ENCODE measurements around the gene PSMA2.
A peak's percentile ranks its signal among the peaks of the same experiment; 100 is the strongest.

PSMA2 gene

GRCh38 chr7:42939457-42940240 is 7.7 kb upstream of the PSMA2 start:
- no peak for DNase-seq

GRCh38 chr7:42935861-42936260 is 3.9 kb upstream of the PSMA2 start:
- DNase-seq = no peak

GRCh38 chr7:42934291-42934690 is 2.3 kb upstream of the PSMA2 start:
- DNase-seq = no peak

GRCh38 chr7:42932811-42933591 is 1.0 kb upstream of the PSMA2 start:
- DNase-seq = no peak

- no peak for DNase-seq
These were observed 534 bp downstream of the PSMA2 start for GRCh38 chr7:42931447-42931833.

- DNase-seq = no peak
These were observed 1.1 kb downstream of the PSMA2 start for GRCh38 chr7:42930889-42931288.

GRCh38 chr7:42929449-42929848 is 2.5 kb downstream of the PSMA2 start:
- DNase-seq = no peak

GRCh38 chr7:42928754-42929153 is 3.2 kb downstream of the PSMA2 start:
- no peak for DNase-seq

- no peak for DNase-seq
These were observed 5.8 kb downstream of the PSMA2 start for GRCh38 chr7:42926204-42926603.

- DNase-seq = no peak
These were observed 6.3 kb downstream of the PSMA2 start for GRCh38 chr7:42925630-42926029.

GRCh38 chr7:42924223-42924838 is 7.6 kb downstream of the PSMA2 start:
- DNase-seq = no peak

GRCh38 chr7:42922017-42922753 is 9.8 kb downstream of the PSMA2 start:
- no peak for DNase-seq

- no peak for DNase-seq
These were observed 16.6 kb downstream of the PSMA2 start for GRCh38 chr7:42915356-42915755.

GRCh38 chr7:42914421-42915045 is 17.4 kb downstream of the PSMA2 start:
- DNase-seq = no peak

- DNase-seq = no peak
These were observed 18.0 kb downstream of the PSMA2 start for GRCh38 chr7:42914009-42914408.

GRCh38 chr7:42913591-42913990 is 18.4 kb downstream of the PSMA2 start:
- no peak for DNase-seq

- DNase-seq = peak; percentile 97
These were observed 20.2 kb downstream of the PSMA2 start, which contains the start of gene C7orf25 for GRCh38 chr7:42911454-42912447. Gene C7orf25 (minus strand): TSS chr7:42912070. CDS start chr7:42910900, 1,170 bp downstream.

- DNase-seq = no peak
These were observed 21.7 kb downstream of the PSMA2 start for GRCh38 chr7:42910306-42910705.

GRCh38 chr7:42907316-42907715 is 24.7 kb downstream of the PSMA2 start:
- DNase-seq = no peak

- DNase-seq = no peak
These were observed 25.8 kb downstream of the PSMA2 start for GRCh38 chr7:42906181-42906580.

- DNase-seq = no peak
These were observed 29.6 kb downstream of the PSMA2 start for GRCh38 chr7:42902331-42902730.
